Fibroblast of the aortic adventitia (primary cell): ENCODE measurements around the gene GEMIN5. TPM values are rescaled to one million over a fixed set of nuclear protein-coding genes. Genes with fewer than 3 reads are reported as not detected.

Experiments
- DNase-seq: peaks from one replicate; pipeline ENCODE4 v3.0.0-alpha.2; 2010; ENCODE audit warnings: low read depth
- H3K4me3 ChIP-seq: 2 replicates; pipeline ENCODE4 v1.5.1; 2011; ENCODE audit warnings: low read depth, mild to moderate bottlenecking, control low read depth, low read length, moderate library complexity
- CTCF ChIP-seq: IDR thresholded peaks from 2 replicates; pipeline ENCODE4 v1.5.1; 2011; ENCODE audit warnings: mild to moderate bottlenecking, low read length, control low read depth, inconsistent platforms; ENCODE audit not compliant: insufficient read depth
- total RNA-seq: library from RNA; depleted of rRNA; stranded (reverse); fragments of >200 nt; gene quantifications from 2 replicates; pipeline ENCODE4 v1.2.3, GENCODE V29; 2012; ENCODE audit warnings: low replicate concordance

GEMIN5 gene
- total RNA-seq, 1 donor, result 18.2 TPM

DNA sequence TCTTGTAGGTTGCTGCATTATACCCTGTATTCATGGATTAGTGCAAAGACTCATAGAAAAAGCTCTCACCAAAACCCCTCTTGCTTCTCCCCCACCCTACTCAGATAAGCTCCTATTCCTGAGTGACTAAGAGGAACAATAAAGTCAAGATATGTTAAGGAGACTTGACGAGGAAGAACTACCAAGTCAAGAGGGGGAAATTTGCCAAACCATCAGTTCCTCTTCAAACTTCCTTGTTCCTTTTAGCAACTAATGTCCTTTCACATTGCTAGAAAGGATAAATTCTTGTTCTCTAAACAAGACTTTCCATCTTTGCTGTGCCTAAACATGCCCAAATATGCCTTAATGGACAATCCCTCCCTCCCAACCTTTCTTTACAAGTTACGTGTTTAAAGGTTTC is 52.6 kb downstream of the GEMIN5 start:
- H3K4me3 ChIP-seq, result no peak overlapping the region
- no peak for DNase-seq
- TF ChIP-seq CTCF, result no peak

- TF ChIP-seq CTCF, result no peak
- no peak for DNase-seq
- H3K4me3 ChIP-seq, result no peak overlapping the region
Observed at GRCh38 chr5:154884424-154884823, 53.6 kb downstream of the GEMIN5 start.

DNA sequence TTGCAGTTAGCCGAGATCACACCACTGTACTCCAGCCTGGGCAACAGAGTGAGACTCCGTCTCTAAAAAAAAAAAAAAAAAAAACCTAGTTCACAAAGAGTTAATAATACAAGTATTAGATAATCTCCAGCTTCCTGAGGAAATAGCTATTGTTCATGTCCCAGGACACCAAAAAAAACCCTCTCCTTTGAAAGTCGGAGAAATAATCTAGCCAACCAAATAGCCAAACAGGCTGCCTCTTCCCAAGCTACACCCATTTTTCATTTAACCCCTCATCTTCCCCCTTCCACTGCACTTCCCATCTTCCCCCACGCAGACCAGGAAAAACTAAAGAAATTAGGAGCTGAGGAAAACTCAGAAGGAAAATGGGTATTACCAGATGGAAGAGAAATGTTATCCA is 56.0 kb downstream of the GEMIN5 start:
- no peak for DNase-seq
- TF ChIP-seq CTCF, result no peak
- no peak overlapping the region for H3K4me3 ChIP-seq

DNA sequence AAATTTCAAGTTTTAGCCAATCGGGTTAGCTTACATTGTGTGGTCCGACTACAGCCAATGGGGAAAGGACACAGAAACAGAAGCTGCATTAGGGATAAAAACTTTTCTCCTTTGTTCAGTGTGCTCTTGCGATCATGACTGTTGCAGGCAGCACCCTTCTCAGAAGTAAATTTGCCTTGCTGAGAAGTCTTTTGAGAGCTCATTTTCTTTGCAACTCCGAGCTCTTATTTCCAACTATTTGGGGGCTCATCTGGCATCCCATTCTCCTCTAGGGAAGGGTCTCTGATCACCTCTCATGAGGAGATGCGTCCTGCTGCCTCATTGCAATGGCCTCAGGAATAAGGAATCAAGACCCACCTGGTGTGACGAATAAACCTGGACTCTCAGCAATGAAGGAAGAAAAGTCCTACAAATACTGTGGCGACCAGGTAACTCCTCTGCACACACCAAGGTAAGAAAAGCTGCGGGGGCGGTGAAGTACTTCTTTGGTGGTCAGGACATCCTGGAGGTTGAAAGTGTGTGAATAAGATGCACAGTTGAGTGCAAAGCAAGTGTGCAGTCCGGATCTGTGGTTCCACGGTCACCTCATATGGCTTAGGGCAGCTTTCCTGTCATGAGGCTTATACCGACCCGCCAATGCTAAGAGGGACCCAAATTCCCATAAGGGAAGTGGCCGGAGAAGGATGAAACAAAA is 59.2 kb downstream of the GEMIN5 start:
- H3K4me3 ChIP-seq, result no peak overlapping the region
- no peak for TF ChIP-seq CTCF
- DNase-seq, result no peak

DNA sequence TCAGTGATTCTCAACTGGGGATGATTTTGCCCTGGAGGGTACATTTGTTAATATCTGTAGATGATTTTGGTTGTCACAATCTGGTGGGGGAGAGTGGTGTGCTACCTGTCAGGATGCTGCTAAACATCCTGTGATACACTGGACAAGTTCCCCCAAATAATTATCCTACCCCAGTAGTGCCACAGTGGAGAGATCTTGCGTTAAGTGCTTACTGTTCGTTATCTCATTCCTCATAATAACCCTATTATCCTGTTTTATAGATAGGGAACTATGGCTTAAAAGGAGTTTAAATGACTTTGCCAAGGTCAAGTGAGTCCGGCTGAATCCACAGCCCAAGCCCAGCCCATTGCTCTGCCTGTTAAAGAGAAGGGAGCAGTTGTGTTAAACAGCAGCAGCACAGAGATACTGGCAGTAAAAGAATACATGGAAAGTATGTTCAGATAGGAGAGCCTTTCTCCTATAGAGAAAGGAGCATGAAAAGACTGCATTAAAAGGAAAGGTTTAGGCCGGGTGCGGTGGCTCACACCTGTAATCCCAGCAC is 64.2 kb downstream of the GEMIN5 start:
- no peak for TF ChIP-seq CTCF
- no peak for DNase-seq
- no peak overlapping the region for H3K4me3 ChIP-seq

GRCh38 chr5:154871734-154872133 is 66.3 kb downstream of the GEMIN5 start:
- no peak for TF ChIP-seq CTCF
- no peak overlapping the region for H3K4me3 ChIP-seq
- no peak for DNase-seq

GRCh38 chr5:154868702-154869101 is 69.3 kb downstream of the GEMIN5 start:
- TF ChIP-seq CTCF, result no peak

More at GRCh38 chr5:154868702-154869101, 69.3 kb downstream of the GEMIN5 start:
- H3K4me3 ChIP-seq, result no peak overlapping the region
- DNase-seq, result no peak
